ENCODE data around the gene CDC20.

DNA sequence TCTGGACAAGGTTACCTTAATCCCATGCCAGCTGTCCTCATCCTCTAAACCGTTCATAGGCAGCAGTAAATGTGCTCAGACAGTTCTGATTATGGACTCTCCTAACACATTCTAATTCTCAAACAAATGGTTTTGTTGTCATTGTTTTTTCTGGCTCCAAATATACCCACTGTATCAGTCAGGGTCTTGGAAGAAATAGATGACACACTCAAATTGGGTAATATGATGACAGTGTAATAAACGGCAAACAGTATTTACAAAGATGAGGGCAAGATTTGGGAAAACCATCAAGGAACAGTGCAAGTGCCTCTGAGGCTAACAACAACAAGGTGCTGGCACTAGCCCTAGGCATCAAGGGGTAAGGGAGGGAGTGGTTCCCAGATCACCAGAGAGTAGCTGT, 4.3 kb upstream of the CDC20 start:
- TF ChIP-seq POLR2A (IDR thresholded peaks at IDR 0.05), result no peak
- TF ChIP-seq, protein P1, sequence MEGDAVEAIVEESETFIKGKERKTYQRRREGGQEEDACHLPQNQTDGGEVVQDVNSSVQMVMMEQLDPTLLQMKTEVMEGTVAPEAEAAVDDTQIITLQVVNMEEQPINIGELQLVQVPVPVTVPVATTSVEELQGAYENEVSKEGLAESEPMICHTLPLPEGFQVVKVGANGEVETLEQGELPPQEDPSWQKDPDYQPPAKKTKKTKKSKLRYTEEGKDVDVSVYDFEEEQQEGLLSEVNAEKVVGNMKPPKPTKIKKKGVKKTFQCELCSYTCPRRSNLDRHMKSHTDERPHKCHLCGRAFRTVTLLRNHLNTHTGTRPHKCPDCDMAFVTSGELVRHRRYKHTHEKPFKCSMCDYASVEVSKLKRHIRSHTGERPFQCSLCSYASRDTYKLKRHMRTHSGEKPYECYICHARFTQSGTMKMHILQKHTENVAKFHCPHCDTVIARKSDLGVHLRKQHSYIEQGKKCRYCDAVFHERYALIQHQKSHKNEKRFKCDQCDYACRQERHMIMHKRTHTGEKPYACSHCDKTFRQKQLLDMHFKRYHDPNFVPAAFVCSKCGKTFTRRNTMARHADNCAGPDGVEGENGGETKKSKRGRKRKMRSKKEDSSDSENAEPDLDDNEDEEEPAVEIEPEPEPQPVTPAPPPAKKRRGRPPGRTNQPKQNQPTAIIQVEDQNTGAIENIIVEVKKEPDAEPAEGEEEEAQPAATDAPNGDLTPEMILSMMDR (IDR thresholded peaks at IDR 0.05), result no peak

Measured in prostate gland (tissue), 2 donors.